WI38 (cell line): ENCODE data around the gene NLGN4X.

ENCODE experiments used
- H3K4me3 ChIP-seq: 2 replicates; pipeline ENCODE4 v1.5.1; 2011; ENCODE audit warnings: low read depth, mild to moderate bottlenecking, control low read depth, low read length
- TF ChIP-seq, protein P1 (sequence below): IDR thresholded peaks from 2 replicates; pipeline ENCODE4 v1.5.1; 2012; ENCODE audit warnings: low read depth, mild to moderate bottlenecking, control low read depth, low read length

The NLGN4X gene

DNA sequence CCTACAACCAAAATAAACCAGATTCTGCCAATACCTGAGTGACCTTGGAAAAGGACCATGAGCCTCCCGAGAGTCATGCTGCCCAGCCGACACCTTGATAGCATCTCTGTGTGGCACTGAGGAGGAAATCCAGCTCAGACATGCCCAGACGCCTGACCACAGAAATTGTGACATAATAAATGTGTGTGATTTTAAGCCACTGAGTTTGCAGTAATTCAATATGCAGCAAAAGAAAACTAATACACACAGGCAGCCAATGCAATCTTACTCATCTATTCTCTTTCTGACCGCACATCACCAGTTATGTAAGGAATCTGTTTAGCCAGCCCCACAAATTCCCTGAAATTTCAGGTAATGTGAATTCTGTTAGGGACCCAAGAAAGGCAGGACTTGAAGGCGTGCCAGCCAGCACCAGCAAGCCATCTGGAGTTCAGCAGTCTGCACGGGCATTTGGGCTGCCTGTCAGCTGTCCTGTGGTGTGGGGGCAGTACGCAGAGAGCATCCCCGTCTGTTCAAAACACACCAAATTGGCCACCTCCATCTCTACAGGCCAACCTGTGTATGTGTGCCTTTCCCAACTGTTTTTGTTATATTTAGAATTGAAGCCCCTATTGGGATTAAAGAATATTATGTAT lies 176.4 kb downstream of the NLGN4X start:
- TF ChIP-seq, protein P1, sequence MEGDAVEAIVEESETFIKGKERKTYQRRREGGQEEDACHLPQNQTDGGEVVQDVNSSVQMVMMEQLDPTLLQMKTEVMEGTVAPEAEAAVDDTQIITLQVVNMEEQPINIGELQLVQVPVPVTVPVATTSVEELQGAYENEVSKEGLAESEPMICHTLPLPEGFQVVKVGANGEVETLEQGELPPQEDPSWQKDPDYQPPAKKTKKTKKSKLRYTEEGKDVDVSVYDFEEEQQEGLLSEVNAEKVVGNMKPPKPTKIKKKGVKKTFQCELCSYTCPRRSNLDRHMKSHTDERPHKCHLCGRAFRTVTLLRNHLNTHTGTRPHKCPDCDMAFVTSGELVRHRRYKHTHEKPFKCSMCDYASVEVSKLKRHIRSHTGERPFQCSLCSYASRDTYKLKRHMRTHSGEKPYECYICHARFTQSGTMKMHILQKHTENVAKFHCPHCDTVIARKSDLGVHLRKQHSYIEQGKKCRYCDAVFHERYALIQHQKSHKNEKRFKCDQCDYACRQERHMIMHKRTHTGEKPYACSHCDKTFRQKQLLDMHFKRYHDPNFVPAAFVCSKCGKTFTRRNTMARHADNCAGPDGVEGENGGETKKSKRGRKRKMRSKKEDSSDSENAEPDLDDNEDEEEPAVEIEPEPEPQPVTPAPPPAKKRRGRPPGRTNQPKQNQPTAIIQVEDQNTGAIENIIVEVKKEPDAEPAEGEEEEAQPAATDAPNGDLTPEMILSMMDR = no peak
- no peak overlapping the region for H3K4me3 ChIP-seq

DNA sequence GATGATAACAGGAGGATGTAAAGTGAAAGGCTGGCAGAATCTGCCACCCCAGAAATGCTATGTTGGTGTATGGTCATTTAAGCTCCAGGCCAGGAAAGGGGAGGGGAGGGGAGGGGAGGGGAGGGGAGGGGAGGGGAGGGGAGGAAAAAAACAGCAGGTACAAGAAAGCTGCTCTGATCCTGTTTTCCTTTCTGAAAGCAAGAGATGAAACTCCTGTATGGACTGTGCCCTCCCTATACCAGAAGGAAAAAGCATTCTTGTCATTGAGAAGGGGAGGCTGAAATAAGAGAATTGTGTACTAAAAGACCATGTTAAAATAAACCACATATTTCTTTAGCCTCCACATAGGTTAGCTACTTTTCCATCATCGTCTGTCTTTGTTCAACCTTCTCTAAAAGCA lies 179.5 kb downstream of the NLGN4X start:
- H3K4me3 ChIP-seq = no peak overlapping the region
- TF ChIP-seq, protein P1 = no peak

DNA sequence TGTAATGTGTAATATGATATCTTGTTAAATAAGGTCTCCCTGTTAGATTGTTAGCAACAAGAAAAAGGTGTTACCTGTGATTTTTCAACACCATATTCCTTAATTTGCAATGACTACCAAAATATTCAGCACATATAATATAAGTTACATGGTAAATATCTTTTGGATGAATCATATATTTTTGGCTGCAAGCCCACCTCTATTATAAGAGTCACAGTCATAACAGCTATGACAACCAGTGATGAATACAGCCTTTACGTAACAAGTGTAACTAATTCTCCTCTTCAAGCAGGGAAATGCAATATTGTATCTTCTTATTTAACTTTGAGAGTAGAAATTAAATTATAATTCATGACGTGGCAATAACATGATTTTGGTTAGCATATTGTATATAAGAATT lies 187.0 kb downstream of the NLGN4X start:
- no peak overlapping the region for H3K4me3 ChIP-seq
- TF ChIP-seq, protein P1 = no peak

DNA sequence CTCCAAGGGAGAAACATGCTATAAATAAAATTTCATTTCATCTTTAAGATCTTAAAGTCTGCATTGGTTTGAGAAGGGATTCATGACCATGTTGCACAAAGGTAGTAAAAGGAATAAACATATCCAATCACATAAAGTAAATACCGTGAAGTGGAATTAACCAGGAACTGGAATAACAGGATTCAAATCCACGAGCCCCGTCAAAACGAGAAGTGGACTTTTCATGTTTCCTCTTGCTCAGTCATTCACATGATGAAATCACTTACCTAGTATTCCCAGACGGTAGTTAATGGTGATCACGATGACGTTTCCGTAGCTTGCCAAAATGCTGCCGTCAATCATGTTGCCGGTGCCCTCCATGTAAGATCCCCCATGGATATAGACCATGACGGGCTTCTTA lies 199.7 kb downstream of the NLGN4X start:
- no peak overlapping the region for H3K4me3 ChIP-seq
- TF ChIP-seq, protein P1 = no peak

DNA sequence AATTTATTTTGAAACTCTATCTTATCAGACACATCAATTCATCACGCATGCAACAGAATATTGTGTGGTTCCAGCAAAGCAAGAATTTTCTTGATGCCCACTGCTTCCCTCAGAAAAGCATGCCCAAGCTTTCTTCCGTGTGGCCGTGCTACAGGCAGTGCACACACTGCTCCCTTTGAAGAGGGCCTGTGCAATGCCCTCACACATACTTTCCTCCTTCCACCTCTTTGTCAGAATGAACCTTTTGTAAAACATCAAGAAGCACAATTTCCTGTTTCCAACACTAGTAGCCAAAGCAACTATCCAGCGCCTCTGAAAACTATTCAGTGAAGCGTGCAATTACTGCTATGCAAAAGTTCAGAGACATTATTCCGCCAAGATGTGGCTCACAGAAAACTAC lies 201.7 kb downstream of the NLGN4X start:
- no peak overlapping the region for H3K4me3 ChIP-seq
- TF ChIP-seq, protein P1 = no peak

DNA sequence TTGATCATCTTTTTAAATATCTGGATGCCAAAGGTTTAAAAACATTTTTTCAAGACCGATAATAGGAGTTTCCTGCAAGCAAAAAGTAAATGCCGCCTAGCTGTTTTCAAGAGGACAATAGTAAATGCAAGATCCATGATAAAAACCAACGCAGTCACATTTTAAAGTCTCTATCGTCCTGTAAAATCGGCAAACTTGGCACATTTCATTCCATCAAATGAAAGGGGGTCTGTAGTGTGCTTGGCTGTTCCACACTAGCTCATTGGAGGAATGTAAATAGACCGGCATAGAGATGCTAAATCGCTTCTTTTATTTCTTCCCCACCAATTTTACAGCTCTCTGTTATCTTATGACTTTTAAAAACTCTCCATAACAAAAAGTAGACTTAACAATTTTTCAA lies 202.2 kb downstream of the NLGN4X start:
- TF ChIP-seq, protein P1 = no peak
- no peak overlapping the region for H3K4me3 ChIP-seq

DNA sequence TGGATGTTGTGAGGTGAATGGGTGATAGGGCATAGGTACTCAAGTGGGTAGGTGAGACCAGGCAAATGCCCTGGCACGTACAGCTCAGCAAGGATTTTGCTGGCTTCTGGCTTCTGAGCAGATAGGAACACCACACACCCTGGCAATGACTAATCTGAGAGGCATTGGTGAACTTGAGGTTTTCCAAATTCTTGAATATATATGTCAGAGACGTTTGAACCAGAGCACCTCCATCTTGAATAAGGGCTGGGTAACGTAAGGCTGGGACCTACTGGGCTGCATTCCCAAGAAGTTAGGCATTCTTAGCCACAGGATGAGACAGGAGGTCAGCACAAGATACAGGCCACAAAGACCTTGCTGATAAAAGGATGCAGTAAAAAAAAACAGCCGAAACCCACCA lies 204.5 kb downstream of the NLGN4X start:
- no peak overlapping the region for H3K4me3 ChIP-seq
- TF ChIP-seq, protein P1 = no peak
